ENCODE data around the gene TLDC2. TPM values are rescaled to one million over a fixed set of nuclear protein-coding genes. Genes with fewer than 3 reads are reported as not detected.
"Not testable (repeated sequence)": the region's sequence is repeated elsewhere in the genome, so short reads cannot be mapped to it uniquely, and the experiment has no call there.

Gene TLDC2
- total and polyA plus RNA-seq, 2 experiments from 2014 or later: 0.68 to 1.6 TPM

- no peak overlapping the region for H2AFZ ChIP-seq
- whole genome bisulfite sequencing (ENCODE audit: low lambda C conversion rate, missing lambda C conversion rate): 93% methylated on average over 6 of the region's 6 CpGs
- no peaks in the 10 kb centered on the region for H3K79me2 ChIP-seq
- H3K36me3 ChIP-seq (replicated peaks; ENCODE audit: insufficient read depth, low read depth): no peaks in the 10 kb centered on the region
- H3K4me1 ChIP-seq (ENCODE audit: insufficient read depth): peaks cover 6% of the 10 kb centered on the region
- no peak for DNase-seq (ENCODE audit: low spot score)
- no peak overlapping the region for H3K27ac ChIP-seq
- no peaks in the 10 kb centered on the region for H3K9me3 ChIP-seq (ENCODE audit: low read depth)
- H3K27me3 ChIP-seq: no peaks in the 10 kb centered on the region
- no peaks in the 10 kb centered on the region for H4K20me1 ChIP-seq (ENCODE audit: insufficient read depth, poor library complexity, severe bottlenecking)
- H3K4me3 ChIP-seq: no peak overlapping the region
- no peak for TF ChIP-seq CTCF (IDR thresholded peaks at IDR 0.05; ENCODE audit: poor library complexity)
- no peak for TF ChIP-seq EZH2phosphoT487 (IDR thresholded peaks at IDR 0.05; ENCODE audit: low read depth, severe bottlenecking, unreplicated experiment)
- no peak for TF ChIP-seq EZH2 (IDR thresholded peaks at IDR 0.05; ENCODE audit: borderline replicate concordance)
- no peaks in the 10 kb centered on the region for H3K9me2 ChIP-seq (replicated peaks; ENCODE audit: insufficient read depth)
- no peak overlapping the region for H3K4me2 ChIP-seq
Measured at GRCh38 chr20:36929290-36929689, 53.4 kb downstream of the TLDC2 start.

GRCh38 chr20:36929691-36930090, 53.8 kb downstream of the TLDC2 start:
- WGBS (ENCODE audit: low lambda C conversion rate, missing lambda C conversion rate): 96% methylated on average over 6 of the region's 6 CpGs
- no peak overlapping the region for H3K4me3 ChIP-seq
- DNase-seq (ENCODE audit: low spot score): no peak
- H3K27ac ChIP-seq: no peak overlapping the region
- H3K79me2 ChIP-seq: no peaks in the 10 kb centered on the region
- no peaks in the 10 kb centered on the region for H4K20me1 ChIP-seq (ENCODE audit: insufficient read depth, poor library complexity, severe bottlenecking)
- H3K4me2 ChIP-seq: no peak overlapping the region
- peaks cover 6% of the 10 kb centered on the region for H3K4me1 ChIP-seq (ENCODE audit: insufficient read depth)
- H3K36me3 ChIP-seq (replicated peaks; ENCODE audit: insufficient read depth, low read depth): no peaks in the 10 kb centered on the region
- H3K9me3 ChIP-seq (ENCODE audit: low read depth): no peaks in the 10 kb centered on the region
- no peak overlapping the region for H2AFZ ChIP-seq
- no peaks in the 10 kb centered on the region for H3K9me2 ChIP-seq (replicated peaks; ENCODE audit: insufficient read depth)
- no peaks in the 10 kb centered on the region for H3K27me3 ChIP-seq
- no peak for TF ChIP-seq EZH2 (IDR thresholded peaks at IDR 0.05; ENCODE audit: borderline replicate concordance)
- TF ChIP-seq CTCF (IDR thresholded peaks at IDR 0.05; ENCODE audit: poor library complexity): no peak
- TF ChIP-seq EZH2phosphoT487 (IDR thresholded peaks at IDR 0.05; ENCODE audit: low read depth, severe bottlenecking, unreplicated experiment): no peak

GRCh38 chr20:36932067-36932466, 56.1 kb downstream of the TLDC2 start:
- not testable (repeated sequence) for H2AFZ ChIP-seq; H4K20me1 ChIP-seq (ENCODE audit: insufficient read depth, poor library complexity, severe bottlenecking)
- 93% methylated on average over 12 of the region's 12 CpGs for WGBS (ENCODE audit: low lambda C conversion rate, missing lambda C conversion rate)

GRCh38 chr20:36932476-36933426, 56.8 kb downstream of the TLDC2 start:
- Histone ChIP-seq H3K27ac (no peak overlapping the region), H4K20me1 (ENCODE audit: insufficient read depth, poor library complexity, severe bottlenecking) (no peaks in the 10 kb centered on the region), H3K36me3 (replicated peaks; ENCODE audit: insufficient read depth, low read depth) (no peaks in the 10 kb centered on the region)

More at GRCh38 chr20:36932067-36932466, 56.1 kb downstream of the TLDC2 start:
- H3K9me2 ChIP-seq (replicated peaks; ENCODE audit: insufficient read depth); H3K4me2 ChIP-seq; H3K9me3 ChIP-seq (ENCODE audit: low read depth); H3K4me3 ChIP-seq; H3K79me2 ChIP-seq; DNase-seq (ENCODE audit: low spot score); H3K36me3 ChIP-seq (replicated peaks; ENCODE audit: insufficient read depth, low read depth); H3K27me3 ChIP-seq; H3K27ac ChIP-seq; H3K4me1 ChIP-seq (ENCODE audit: insufficient read depth): not testable (repeated sequence)

GRCh38 chr20:36933571-36933970, 57.6 kb downstream of the TLDC2 start:
- H3K4me1 ChIP-seq (ENCODE audit: insufficient read depth); H3K27ac ChIP-seq; H3K9me2 ChIP-seq (replicated peaks; ENCODE audit: insufficient read depth); H3K36me3 ChIP-seq (replicated peaks; ENCODE audit: insufficient read depth, low read depth); H4K20me1 ChIP-seq (ENCODE audit: insufficient read depth, poor library complexity, severe bottlenecking); H3K9me3 ChIP-seq (ENCODE audit: low read depth); DNase-seq (ENCODE audit: low spot score); H3K4me3 ChIP-seq; H3K27me3 ChIP-seq; H3K4me2 ChIP-seq; H3K79me2 ChIP-seq; H2AFZ ChIP-seq: not testable (repeated sequence)
- WGBS (ENCODE audit: low lambda C conversion rate, missing lambda C conversion rate): 98% methylated on average over 16 of the region's 16 CpGs

More at GRCh38 chr20:36932476-36933426, 56.8 kb downstream of the TLDC2 start:
- Histone ChIP-seq H3K9me2 (replicated peaks; ENCODE audit: insufficient read depth) (no peaks in the 10 kb centered on the region), H2AFZ (no peak overlapping the region), H3K79me2 (no peaks in the 10 kb centered on the region), H3K27me3 (no peaks in the 10 kb centered on the region), H3K4me2 (no peak overlapping the region), H3K4me1 (ENCODE audit: insufficient read depth) (peaks cover 6% of the 10 kb centered on the region), H3K4me3 (no peak overlapping the region), H3K9me3 (ENCODE audit: low read depth) (no peaks in the 10 kb centered on the region)
- DNase-seq (ENCODE audit: low spot score): no peak
- WGBS (ENCODE audit: low lambda C conversion rate, missing lambda C conversion rate): 71% methylated on average over 11 of the region's 11 CpGs
- no peak for TF ChIP-seq CTCF (IDR thresholded peaks at IDR 0.05; ENCODE audit: poor library complexity)
- no peak for TF ChIP-seq EZH2phosphoT487 (IDR thresholded peaks at IDR 0.05; ENCODE audit: low read depth, severe bottlenecking, unreplicated experiment)
- TF ChIP-seq EZH2 (IDR thresholded peaks at IDR 0.05; ENCODE audit: borderline replicate concordance): no peak

Data from hepatocyte (in vitro differentiated cells).